ENCODE measurements around the gene EVC. TPM values are rescaled to one million over a fixed set of nuclear protein-coding genes. Genes with fewer than 3 reads are reported as not detected.

The EVC gene
- total and polyA plus RNA-seq, 2 of the 4 experiments (the other 2 are of a cell fraction), result 16.8 to 18.9 TPM

DNA sequence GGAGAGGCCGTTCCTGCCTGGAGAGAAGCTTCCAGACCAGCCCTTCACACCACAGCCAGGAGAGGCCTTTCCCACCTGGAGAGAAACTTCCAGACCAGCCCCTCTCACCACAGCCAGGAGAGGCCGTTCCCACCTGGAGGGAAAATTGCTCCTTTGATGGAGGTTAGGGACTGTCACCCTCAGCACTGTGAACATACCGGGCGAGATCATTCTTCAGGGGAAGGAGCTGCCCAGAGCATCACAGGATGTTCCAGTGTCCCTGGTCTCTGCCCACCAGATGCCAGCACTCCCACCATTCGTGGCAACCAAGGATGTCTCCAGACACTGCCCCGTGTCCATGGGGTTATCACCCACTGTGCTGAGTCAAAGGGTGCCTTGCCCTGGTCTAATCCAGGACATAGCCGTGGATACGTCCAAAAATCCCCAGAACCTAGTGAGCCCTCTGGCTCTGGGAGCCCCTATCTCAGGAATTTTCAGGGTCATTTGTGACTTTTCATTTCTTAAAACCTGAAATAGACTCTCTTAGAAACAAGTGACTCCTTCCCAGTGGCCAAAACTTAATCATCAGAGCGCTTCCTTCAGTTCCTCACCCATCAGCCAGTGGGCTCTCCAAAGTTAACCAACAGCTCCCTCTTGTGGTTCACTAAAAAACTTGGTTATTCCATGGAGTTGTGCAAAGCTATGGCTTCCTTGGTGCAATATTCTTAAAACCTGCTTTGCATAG is 101.7 kb downstream of the EVC start:
- Histone ChIP-seq H3K79me1 (ENCODE audit: low read depth in 1 of 2, low read length in 2 of 2) (peaks cover 2 to 35% of the 10 kb centered on the region in 2 experiments; a peak in 3 of 4 replicates), H2AK9ac (replicated peaks; ENCODE audit: low read depth, low read length, poor library complexity) (no peak overlapping the region), H2BK5ac (ENCODE audit: low read depth, low read length, poor library complexity, severe bottlenecking) (no peak overlapping the region), H3K14ac (replicated peaks; ENCODE audit: low read depth, low read length) (no peak overlapping the region), H2AFZ (replicated peaks; ENCODE audit: low read length, poor library complexity) (no peak overlapping the region), H3K27me3 (ENCODE audit: control insufficient read depth, insufficient read depth, low read length) (no peaks in the 10 kb centered on the region), H2BK15ac (ENCODE audit: low read depth, low read length) (no peak overlapping the region), H3K23ac (ENCODE audit: low read depth, low read length) (no peak overlapping the region), H4K20me1 (ENCODE audit: insufficient read depth, low read length) (peaks cover 30% of the 10 kb centered on the region), H3K4me1 (ENCODE audit: control insufficient read depth, insufficient read depth, low read length) (no peaks in the 10 kb centered on the region), H3K36me3 (ENCODE audit: control insufficient read depth, insufficient read depth, low read length) (peaks cover 82% of the 10 kb centered on the region), H2AK5ac (ENCODE audit: low read depth, low read length) (peak overlapping the region; percentile 14; the same call in 1 of the 2 replicates), H2BK120ac (ENCODE audit: low read depth, low read length) (no peak overlapping the region), H3K56ac (ENCODE audit: extremely low read depth, insufficient read depth, low read length) (no peak overlapping the region), H3K4ac (ENCODE audit: low read depth, low read length) (no peak overlapping the region), H4K5ac (ENCODE audit: low read depth, low read length) (no peak overlapping the region), H3K4me3 (ENCODE audit: insufficient read depth, low read depth, low read length) (no peak overlapping the region), H2BK20ac (ENCODE audit: low read depth, low read length) (no peak overlapping the region), H3K9me3 (ENCODE audit: control insufficient read depth, insufficient read depth, low read length) (no peaks in the 10 kb centered on the region), H3K4me2 (ENCODE audit: low read depth, low read length) (no peak overlapping the region), H3K27ac (ENCODE audit: insufficient read depth, low read length) (no peak overlapping the region), H4K8ac (ENCODE audit: low read depth in 2 of 2, low read length in 2 of 2) (no peak overlapping the region), H4K91ac (ENCODE audit: insufficient read depth, low read depth, low read length) (no peak overlapping the region), H3K18ac (ENCODE audit: low read depth, low read length) (no peak overlapping the region), H3K9me1 (ENCODE audit: insufficient read depth, low read length) (peaks cover 10% of the 10 kb centered on the region; the same call in 1 of the 2 replicates), H3K9ac (ENCODE audit: low read depth, low read length) (no peak overlapping the region)
- BruUV-seq (replicated peaks), result no TSS peak
- ATAC-seq (ENCODE audit: low read depth) (peak; percentile 93), DNase-seq (peak; percentile 80)
- in situ Hi-C loops (cut with MboI; ENCODE audit: low sequenced_read_pairs) (no loop called here), intact Hi-C loops (cut with micrococcal nuclease) (loop anchor here (1.0 to 5.0 kb wide), 3 partner anchors 410 to 817 kb away; partner anchors contain the start of gene STK32B), dilution Hi-C loops (cut with HindIII; ENCODE audit: low sequenced_read_pairs, unreplicated experiment) (no loop called here)
- ChIA-PET POLR2A (ENCODE audit: unreplicated experiment) (no interaction called here), CTCF (interaction anchor here (0.6 to 0.8 kb wide), 3 partner anchors 10 to 36 kb away, joined by 3 to 5 read pairs (median 4); no protein-coding TSS in a partner anchor)
- 59% methylated on average over 3 of the region's 9 CpGs; no CpG with 5 or more reads in 1 of the 2 experiments for WGBS, 2 experiments (ENCODE audit: extremely low coverage in 2 of 2, insufficient read length in 1 of 2)
- TF ChIP-seq SMC3 (IDR thresholded peaks at IDR 0.05; ENCODE audit: low read depth, low read length), result peak; percentile 53; the same call in 1 of the 2 replicates
- TF ChIP-seq RAD21 (IDR thresholded peaks at IDR 0.05; ENCODE audit: low read length), result peak; percentile 83
- peak; percentile 87 for TF ChIP-seq RFX5 (IDR thresholded peaks at IDR 0.05; ENCODE audit: low read depth, low read length)
- no peak for TF ChIP-seq NFE2L2 (IDR thresholded peaks at IDR 0.05; ENCODE audit: low read depth, low read length)
- TF ChIP-seq, protein P1, sequence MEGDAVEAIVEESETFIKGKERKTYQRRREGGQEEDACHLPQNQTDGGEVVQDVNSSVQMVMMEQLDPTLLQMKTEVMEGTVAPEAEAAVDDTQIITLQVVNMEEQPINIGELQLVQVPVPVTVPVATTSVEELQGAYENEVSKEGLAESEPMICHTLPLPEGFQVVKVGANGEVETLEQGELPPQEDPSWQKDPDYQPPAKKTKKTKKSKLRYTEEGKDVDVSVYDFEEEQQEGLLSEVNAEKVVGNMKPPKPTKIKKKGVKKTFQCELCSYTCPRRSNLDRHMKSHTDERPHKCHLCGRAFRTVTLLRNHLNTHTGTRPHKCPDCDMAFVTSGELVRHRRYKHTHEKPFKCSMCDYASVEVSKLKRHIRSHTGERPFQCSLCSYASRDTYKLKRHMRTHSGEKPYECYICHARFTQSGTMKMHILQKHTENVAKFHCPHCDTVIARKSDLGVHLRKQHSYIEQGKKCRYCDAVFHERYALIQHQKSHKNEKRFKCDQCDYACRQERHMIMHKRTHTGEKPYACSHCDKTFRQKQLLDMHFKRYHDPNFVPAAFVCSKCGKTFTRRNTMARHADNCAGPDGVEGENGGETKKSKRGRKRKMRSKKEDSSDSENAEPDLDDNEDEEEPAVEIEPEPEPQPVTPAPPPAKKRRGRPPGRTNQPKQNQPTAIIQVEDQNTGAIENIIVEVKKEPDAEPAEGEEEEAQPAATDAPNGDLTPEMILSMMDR (conservative IDR thresholded peaks at IDR 0.05; ENCODE audit: low read depth, low read length), result peak; percentile 84
- peak; percentile 58; the same call in 1 of the 2 replicates for TF ChIP-seq CEBPB (IDR thresholded peaks at IDR 0.05; ENCODE audit: low read depth, low read length)

All from IMR-90 (cell line).